ENCODE results near the gene SLC25A36. TPM values are rescaled to one million over a fixed set of nuclear protein-coding genes. Genes with fewer than 3 reads are reported as not detected.

Gene SLC25A36
- total and polyA plus RNA-seq, 2 experiments from 2014 or later, result 45.1 to 61.5 TPM

- Histone ChIP-seq H3K4me1 (ENCODE audit: insufficient read depth) (no peaks in the 10 kb centered on the region), H3F3A (ENCODE audit: insufficient read depth) (no peaks in the 10 kb centered on the region), H3K4me3 (no peak overlapping the region), H2AFZ (no peak overlapping the region), H3K4me2 (ENCODE audit: unreplicated experiment) (no peak overlapping the region), H4K20me1 (ENCODE audit: insufficient read depth) (no peaks in the 10 kb centered on the region), H3K27ac (no peak overlapping the region), H3K9ac (no peak overlapping the region), H3K9me3 (ENCODE audit: low read depth) (no peaks in the 10 kb centered on the region), H3K27me3 (replicated peaks; ENCODE audit: insufficient read depth) (peaks cover under 1% of the 10 kb centered on the region; the same call in 1 of the 2 replicates), H3K9me2 (ENCODE audit: insufficient read depth) (no peaks in the 10 kb centered on the region), H3K36me3 (ENCODE audit: low read depth) (no peaks in the 10 kb centered on the region), H3K79me2 (ENCODE audit: insufficient read depth) (no peaks in the 10 kb centered on the region)
- no peak for TF ChIP-seq EZH2phosphoT487 (IDR thresholded peaks at IDR 0.05; ENCODE audit: insufficient read depth, low read depth)
- TF ChIP-seq EZH2 (IDR thresholded peaks at IDR 0.05; ENCODE audit: insufficient read depth, poor library complexity, severe bottlenecking), result no peak
- no peak for DNase-seq
- WGBS, 2 experiments (ENCODE audit: low coverage in 1 of 2, low lambda C conversion rate in 2 of 2, missing lambda C conversion rate in 2 of 2), result 95 to 100% methylated on average over 4 of the region's 4 CpGs
- in situ Hi-C loops (cut with MboI), result no loop called here
Observed at GRCh38 chr3:141021261-141021660, 79.6 kb downstream of the SLC25A36 start.

Other genes with a start within 250 kb of the SLC25A36 start
- not detected in 2 replicates for gene SPSB4, start 109.5 kb downstream of the SLC25A36 start, total RNA-seq (2014; rRNA removed; shearing (Covaris generic))
- gene SPSB4, start 109.5 kb downstream of the SLC25A36 start, polyA plus RNA-seq (2016; fragmentation: Nextera tagmentation; extraction: Ambion mirVana), result not detected in 2 replicates

Measured in GM23248 (cell line).